Measurements from ENCODE around the gene TARS3. TPM values are rescaled to one million over a fixed set of nuclear protein-coding genes. Genes with fewer than 3 reads are reported as not detected.

Gene TARS3
- total RNA-seq, 1 experiment from 2014 or later = 14.1 TPM

DNA sequence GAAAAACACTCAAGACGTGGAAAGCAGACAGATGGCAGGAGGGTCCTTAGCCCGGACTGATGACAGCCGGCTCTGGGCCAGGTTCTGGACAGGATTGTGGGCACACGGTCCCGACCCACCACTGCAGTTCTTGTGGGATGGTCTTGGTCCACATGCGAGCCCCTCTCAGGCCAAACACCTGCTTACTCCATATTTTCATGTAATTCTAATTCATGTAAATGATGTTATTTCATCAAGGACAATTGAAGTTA is 104.7 kb downstream of the TARS3 start:
- no peak overlapping the region for H3K27ac Mint-ChIP-seq
- no peak overlapping the region for H3K4me2 ChIP-seq (ENCODE audit: insufficient read depth, insufficient read length, low read length)
- H2BK120ac ChIP-seq (ENCODE audit: low read depth, low read length, poor library complexity, severe bottlenecking) = no peak overlapping the region
- no peaks in the 10 kb centered on the region for H3K79me1 ChIP-seq (ENCODE audit: insufficient read depth, low read depth, low read length, poor library complexity, severe bottlenecking)
- H4K20me1 ChIP-seq (ENCODE audit: control insufficient read depth, insufficient read depth, insufficient read length) = no peaks in the 10 kb centered on the region
- peaks cover 35 to 42% of the 10 kb centered on the region in 2 experiments for H3K4me1 Mint-ChIP-seq
- H3T11ph ChIP-seq (ENCODE audit: low read length) = no peak overlapping the region
- no peak overlapping the region for H2AK5ac ChIP-seq (ENCODE audit: insufficient read length, low read length)
- no peak overlapping the region for H3K9ac ChIP-seq (ENCODE audit: extremely low read depth, insufficient read length, low read length)
- H3K18ac ChIP-seq (ENCODE audit: insufficient read length, low read depth, low read length) = no peak overlapping the region
- no peak overlapping the region for H2BK15ac ChIP-seq (ENCODE audit: low read depth, low read length)
- H3K9me3 ChIP-seq (ENCODE audit: control insufficient read depth, low read depth, low read length) = no peaks in the 10 kb centered on the region
- no peak overlapping the region for H2BK5ac ChIP-seq (ENCODE audit: insufficient read length, low read length)
- 0 out of 2 replicates have a peak, but pooled peaks cover 2% of the 10 kb centered on the region for H3K79me2 ChIP-seq (ENCODE audit: insufficient read depth, low read length)
- H3K4ac ChIP-seq (ENCODE audit: low read depth, low read length) = no peak overlapping the region
- no peak overlapping the region for H4K5ac ChIP-seq (ENCODE audit: insufficient read length, low read depth, low read length)
- H3K27me3 Mint-ChIP-seq (ENCODE audit: low read depth) = peaks cover 20% of the 10 kb centered on the region
- no peak overlapping the region for H4K91ac ChIP-seq (ENCODE audit: insufficient read length, low read depth, low read length)
- H3K14ac ChIP-seq (ENCODE audit: insufficient read depth, low read length) = no peak overlapping the region
- no peak overlapping the region for H4K8ac ChIP-seq (replicated peaks; ENCODE audit: insufficient read length, low read depth, low read length)
- H3K23me2 ChIP-seq (ENCODE audit: insufficient read length, low read depth, low read length, poor library complexity, severe bottlenecking) = no peaks in the 10 kb centered on the region
- peaks cover 9 to 21% (median 12%) of the 10 kb centered on the region in 3 experiments for H3K36me3 Mint-ChIP-seq (ENCODE audit: insufficient read depth in 1 of 3, low read depth in 3 of 3)
- H3K9me3 Mint-ChIP-seq = peaks cover 17 to 21% of the 10 kb centered on the region in 2 experiments
- no CpG with 5 or more reads among the region's 6 CpGs for WGBS (ENCODE audit: extremely low coverage, insufficient read length, low lambda C conversion rate)
- no peak overlapping the region for H3K56ac ChIP-seq (ENCODE audit: insufficient read length, low read depth, low read length)
- peaks cover 5% of the 10 kb centered on the region; the same call in 1 of the 2 replicates for H3K4me1 ChIP-seq (ENCODE audit: insufficient read depth, low read length)
- no peak for DNase-seq
- no peak overlapping the region for H2AFZ ChIP-seq (ENCODE audit: low read length)
- no peak overlapping the region for H3K23ac ChIP-seq (ENCODE audit: insufficient read length, low read depth, low read length)
- TF ChIP-seq, protein P1, sequence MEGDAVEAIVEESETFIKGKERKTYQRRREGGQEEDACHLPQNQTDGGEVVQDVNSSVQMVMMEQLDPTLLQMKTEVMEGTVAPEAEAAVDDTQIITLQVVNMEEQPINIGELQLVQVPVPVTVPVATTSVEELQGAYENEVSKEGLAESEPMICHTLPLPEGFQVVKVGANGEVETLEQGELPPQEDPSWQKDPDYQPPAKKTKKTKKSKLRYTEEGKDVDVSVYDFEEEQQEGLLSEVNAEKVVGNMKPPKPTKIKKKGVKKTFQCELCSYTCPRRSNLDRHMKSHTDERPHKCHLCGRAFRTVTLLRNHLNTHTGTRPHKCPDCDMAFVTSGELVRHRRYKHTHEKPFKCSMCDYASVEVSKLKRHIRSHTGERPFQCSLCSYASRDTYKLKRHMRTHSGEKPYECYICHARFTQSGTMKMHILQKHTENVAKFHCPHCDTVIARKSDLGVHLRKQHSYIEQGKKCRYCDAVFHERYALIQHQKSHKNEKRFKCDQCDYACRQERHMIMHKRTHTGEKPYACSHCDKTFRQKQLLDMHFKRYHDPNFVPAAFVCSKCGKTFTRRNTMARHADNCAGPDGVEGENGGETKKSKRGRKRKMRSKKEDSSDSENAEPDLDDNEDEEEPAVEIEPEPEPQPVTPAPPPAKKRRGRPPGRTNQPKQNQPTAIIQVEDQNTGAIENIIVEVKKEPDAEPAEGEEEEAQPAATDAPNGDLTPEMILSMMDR (conservative IDR thresholded peaks at IDR 0.05) = no peak
- H3K27me3 ChIP-seq (ENCODE audit: insufficient read depth, low read length) = no peaks in the 10 kb centered on the region
- no peak overlapping the region for H2BK12ac ChIP-seq (ENCODE audit: insufficient read length, low read depth, low read length)
- H3K4me3 Mint-ChIP-seq = no peak overlapping the region
- H2BK20ac ChIP-seq (ENCODE audit: low read depth, low read length, poor library complexity, severe bottlenecking) = no peak overlapping the region
- H3K27ac ChIP-seq (ENCODE audit: insufficient read length, low read depth, low read length) = no peak overlapping the region
